H1 (cell line): ENCODE results near the gene C1GALT1. TPM values are rescaled to one million over a fixed set of nuclear protein-coding genes. Genes with fewer than 3 reads are reported as not detected.

Experiments used
- ASH2L ChIP-seq: fragments of 200-600, 300-600 bp; sonication (generic); IDR thresholded peaks from one replicate; pipeline ENCODE4 v1.7.1; 2017; ENCODE audit warnings: low read length
- CHD1 ChIP-seq: IDR thresholded peaks from 2 replicates; pipeline ENCODE4 v1.6.1; 2012; ENCODE audit warnings: low read depth, low read length, improper control_type of control experiment
- EP300 ChIP-seq, 2 experiments: IDR thresholded peaks; 1 replicate in 1 of 2; 2 replicates in 1 of 2; pipeline ENCODE4 v1.6.1; 2011 to 2012; ENCODE audit warnings: low read depth in 2 of 2, low read length in 2 of 2, mild to moderate bottlenecking in 2 of 2, borderline replicate concordance in 1 of 2, inconsistent platforms in 1 of 2, moderate library complexity in 1 of 2
- HDAC6 ChIP-seq: IDR thresholded peaks from one replicate; pipeline ENCODE4 v1.7.1; 2012; ENCODE audit warnings: low read depth, mild to moderate bottlenecking, inconsistent platforms, low read length, moderate library complexity
- JUN ChIP-seq: IDR thresholded peaks from 2 replicates; pipeline ENCODE4 v1.6.1; 2011; ENCODE audit warnings: low read depth, mild to moderate bottlenecking, improper control_type of control experiment, low read length
- MAFK ChIP-seq: IDR thresholded peaks from 2 replicates; pipeline ENCODE4 v1.6.1; 2012; ENCODE audit warnings: low read depth, mild to moderate bottlenecking, improper control_type of control experiment, low read length
- POLR2A ChIP-seq, 2 experiments: IDR thresholded peaks; 1 replicate in 1 of 2; 2 replicates in 1 of 2; pipeline ENCODE4 v1.6.1; 2011; ENCODE audit warnings: low read depth in 2 of 2, low read length in 2 of 2, mild to moderate bottlenecking in 2 of 2; ENCODE audit errors: control extremely low read depth in 1 of 2
- RNF2 ChIP-seq: fragments of 200-900, 300-1000 bp; sonication (generic); IDR thresholded peaks from 2 replicates; pipeline ENCODE4 v1.7.1; 2016; ENCODE audit warnings: borderline replicate concordance, low read depth, mild to moderate bottlenecking, antibody characterized with exemption, low read length; ENCODE audit not compliant: poor library complexity, severe bottlenecking; ENCODE audit errors: missing control alignments
- SAP30 ChIP-seq: fragments of 300-600 bp; sonication (generic); IDR thresholded peaks from 2 replicates; pipeline ENCODE4 v1.7.1; 2012; ENCODE audit warnings: low read length, moderate library complexity, mild to moderate bottlenecking, inconsistent platforms; ENCODE audit not compliant: insufficient read depth, insufficient replicate concordance
- SIN3A ChIP-seq, 2 experiments: IDR thresholded peaks in 1 of 2; conservative IDR thresholded peaks in 1 of 2; 2 replicates each; pipeline ENCODE4 v1.6.1; 2011 to 2012; ENCODE audit warnings: low read length in 2 of 2, improper control_type of control experiment in 1 of 2, low read depth in 1 of 2, mild to moderate bottlenecking in 1 of 2
- SIRT6 ChIP-seq: IDR thresholded peaks from one replicate; pipeline ENCODE4 v1.7.1; 2012; ENCODE audit warnings: low read length, inconsistent platforms
- polyA plus RNA-seq, 7 experiments: library from polyadenylated mRNA; depleted of rRNA in 3 of 7; stranded (reverse) in 5 of 7; unstranded in 2 of 7; fragments of >200 nt in 5 of 7; fragments of 200-250 nt in 2 of 7; gene quantifications; 1 replicate in 5 of 7; 2 replicates in 1 of 7; 4 replicates in 1 of 7; pipeline versions ENCODE4 v1.2.1 to v1.2.3, GENCODE V29; 2011 to 2013; ENCODE audit warnings: missing spikeins in 2 of 7, mixed read lengths in 2 of 7
- total RNA-seq: library from RNA; stranded (reverse); fragmentation: NEBNext Ultra II Directional; extraction: Animal tissue kit (Norgen Biotek cat#: 25700); gene quantifications from 2 replicates; pipeline ENCODE4 v1.2.1, GENCODE V29; 2021
- TF ChIP-seq, protein P1 (sequence below): fragments of 300-600 bp; sonication (generic); IDR thresholded peaks from 2 replicates; pipeline ENCODE4 v1.7.1; 2012; ENCODE audit warnings: low read length, moderate library complexity, mild to moderate bottlenecking, inconsistent platforms; ENCODE audit not compliant: insufficient replicate concordance

C1GALT1 gene
- total and polyA plus RNA-seq, 2 of the 8 experiments (the other 6 are each of a cell fraction or from before 2014, with no cell fraction given): 18.7 to 94.2 TPM

DNA sequence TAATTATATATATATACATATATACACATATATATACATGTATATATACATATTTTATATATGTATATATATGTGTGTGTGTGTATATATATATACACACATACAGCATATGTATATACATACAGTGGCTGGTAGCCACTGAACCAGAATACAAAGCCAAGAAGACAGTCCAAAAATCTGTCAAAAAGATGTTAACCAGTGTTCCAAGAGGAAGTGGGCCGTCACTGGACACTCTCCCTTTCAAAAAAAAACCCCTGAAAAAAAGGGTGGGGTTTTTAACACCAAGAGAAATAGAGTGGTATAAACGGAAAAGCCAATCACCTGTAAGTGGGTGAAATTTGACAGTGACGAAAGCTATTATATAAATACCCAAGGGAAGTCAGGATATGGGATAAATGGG lies 31.1 kb upstream of the C1GALT1 start (continued):
- TF ChIP-seq, protein P1, sequence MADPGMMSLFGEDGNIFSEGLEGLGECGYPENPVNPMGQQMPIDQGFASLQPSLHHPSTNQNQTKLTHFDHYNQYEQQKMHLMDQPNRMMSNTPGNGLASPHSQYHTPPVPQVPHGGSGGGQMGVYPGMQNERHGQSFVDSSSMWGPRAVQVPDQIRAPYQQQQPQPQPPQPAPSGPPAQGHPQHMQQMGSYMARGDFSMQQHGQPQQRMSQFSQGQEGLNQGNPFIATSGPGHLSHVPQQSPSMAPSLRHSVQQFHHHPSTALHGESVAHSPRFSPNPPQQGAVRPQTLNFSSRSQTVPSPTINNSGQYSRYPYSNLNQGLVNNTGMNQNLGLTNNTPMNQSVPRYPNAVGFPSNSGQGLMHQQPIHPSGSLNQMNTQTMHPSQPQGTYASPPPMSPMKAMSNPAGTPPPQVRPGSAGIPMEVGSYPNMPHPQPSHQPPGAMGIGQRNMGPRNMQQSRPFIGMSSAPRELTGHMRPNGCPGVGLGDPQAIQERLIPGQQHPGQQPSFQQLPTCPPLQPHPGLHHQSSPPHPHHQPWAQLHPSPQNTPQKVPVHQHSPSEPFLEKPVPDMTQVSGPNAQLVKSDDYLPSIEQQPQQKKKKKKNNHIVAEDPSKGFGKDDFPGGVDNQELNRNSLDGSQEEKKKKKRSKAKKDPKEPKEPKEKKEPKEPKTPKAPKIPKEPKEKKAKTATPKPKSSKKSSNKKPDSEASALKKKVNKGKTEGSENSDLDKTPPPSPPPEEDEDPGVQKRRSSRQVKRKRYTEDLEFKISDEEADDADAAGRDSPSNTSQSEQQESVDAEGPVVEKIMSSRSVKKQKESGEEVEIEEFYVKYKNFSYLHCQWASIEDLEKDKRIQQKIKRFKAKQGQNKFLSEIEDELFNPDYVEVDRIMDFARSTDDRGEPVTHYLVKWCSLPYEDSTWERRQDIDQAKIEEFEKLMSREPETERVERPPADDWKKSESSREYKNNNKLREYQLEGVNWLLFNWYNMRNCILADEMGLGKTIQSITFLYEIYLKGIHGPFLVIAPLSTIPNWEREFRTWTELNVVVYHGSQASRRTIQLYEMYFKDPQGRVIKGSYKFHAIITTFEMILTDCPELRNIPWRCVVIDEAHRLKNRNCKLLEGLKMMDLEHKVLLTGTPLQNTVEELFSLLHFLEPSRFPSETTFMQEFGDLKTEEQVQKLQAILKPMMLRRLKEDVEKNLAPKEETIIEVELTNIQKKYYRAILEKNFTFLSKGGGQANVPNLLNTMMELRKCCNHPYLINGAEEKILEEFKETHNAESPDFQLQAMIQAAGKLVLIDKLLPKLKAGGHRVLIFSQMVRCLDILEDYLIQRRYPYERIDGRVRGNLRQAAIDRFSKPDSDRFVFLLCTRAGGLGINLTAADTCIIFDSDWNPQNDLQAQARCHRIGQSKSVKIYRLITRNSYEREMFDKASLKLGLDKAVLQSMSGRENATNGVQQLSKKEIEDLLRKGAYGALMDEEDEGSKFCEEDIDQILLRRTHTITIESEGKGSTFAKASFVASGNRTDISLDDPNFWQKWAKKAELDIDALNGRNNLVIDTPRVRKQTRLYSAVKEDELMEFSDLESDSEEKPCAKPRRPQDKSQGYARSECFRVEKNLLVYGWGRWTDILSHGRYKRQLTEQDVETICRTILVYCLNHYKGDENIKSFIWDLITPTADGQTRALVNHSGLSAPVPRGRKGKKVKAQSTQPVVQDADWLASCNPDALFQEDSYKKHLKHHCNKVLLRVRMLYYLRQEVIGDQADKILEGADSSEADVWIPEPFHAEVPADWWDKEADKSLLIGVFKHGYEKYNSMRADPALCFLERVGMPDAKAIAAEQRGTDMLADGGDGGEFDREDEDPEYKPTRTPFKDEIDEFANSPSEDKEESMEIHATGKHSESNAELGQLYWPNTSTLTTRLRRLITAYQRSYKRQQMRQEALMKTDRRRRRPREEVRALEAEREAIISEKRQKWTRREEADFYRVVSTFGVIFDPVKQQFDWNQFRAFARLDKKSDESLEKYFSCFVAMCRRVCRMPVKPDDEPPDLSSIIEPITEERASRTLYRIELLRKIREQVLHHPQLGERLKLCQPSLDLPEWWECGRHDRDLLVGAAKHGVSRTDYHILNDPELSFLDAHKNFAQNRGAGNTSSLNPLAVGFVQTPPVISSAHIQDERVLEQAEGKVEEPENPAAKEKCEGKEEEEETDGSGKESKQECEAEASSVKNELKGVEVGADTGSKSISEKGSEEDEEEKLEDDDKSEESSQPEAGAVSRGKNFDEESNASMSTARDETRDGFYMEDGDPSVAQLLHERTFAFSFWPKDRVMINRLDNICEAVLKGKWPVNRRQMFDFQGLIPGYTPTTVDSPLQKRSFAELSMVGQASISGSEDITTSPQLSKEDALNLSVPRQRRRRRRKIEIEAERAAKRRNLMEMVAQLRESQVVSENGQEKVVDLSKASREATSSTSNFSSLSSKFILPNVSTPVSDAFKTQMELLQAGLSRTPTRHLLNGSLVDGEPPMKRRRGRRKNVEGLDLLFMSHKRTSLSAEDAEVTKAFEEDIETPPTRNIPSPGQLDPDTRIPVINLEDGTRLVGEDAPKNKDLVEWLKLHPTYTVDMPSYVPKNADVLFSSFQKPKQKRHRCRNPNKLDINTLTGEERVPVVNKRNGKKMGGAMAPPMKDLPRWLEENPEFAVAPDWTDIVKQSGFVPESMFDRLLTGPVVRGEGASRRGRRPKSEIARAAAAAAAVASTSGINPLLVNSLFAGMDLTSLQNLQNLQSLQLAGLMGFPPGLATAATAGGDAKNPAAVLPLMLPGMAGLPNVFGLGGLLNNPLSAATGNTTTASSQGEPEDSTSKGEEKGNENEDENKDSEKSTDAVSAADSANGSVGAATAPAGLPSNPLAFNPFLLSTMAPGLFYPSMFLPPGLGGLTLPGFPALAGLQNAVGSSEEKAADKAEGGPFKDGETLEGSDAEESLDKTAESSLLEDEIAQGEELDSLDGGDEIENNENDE: no peak
- TF ChIP-seq SAP30 (no peak), ASH2L (no peak), RNF2 (no peak), EP300 (IDR thresholded peaks at IDR 0.05; ENCODE audit: borderline replicate concordance in 1 of 2, low read depth in 2 of 2, low read length in 2 of 2) (no peak), SIRT6 (no peak), JUN (no peak), POLR2A (IDR thresholded peaks at IDR 0.05; ENCODE audit: control extremely low read depth in 1 of 2, low read depth in 2 of 2, low read length in 2 of 2) (no peak), CHD1 (no peak), SIN3A (conservative IDR thresholded peaks at IDR 0.05 in 1 of 2, IDR thresholded peaks at IDR 0.05 in 1 of 2; ENCODE audit: low read depth in 1 of 2, low read length in 2 of 2) (no peak), HDAC6 (no peak), MAFK (no peak)
